ENCODE measurements around the gene AACS. TPM values are rescaled to one million over a fixed set of nuclear protein-coding genes. Genes with fewer than 3 reads are reported as not detected.

Gene AACS
- total RNA-seq, 1 experiment from 2014 or later = 46.8 TPM

DNA sequence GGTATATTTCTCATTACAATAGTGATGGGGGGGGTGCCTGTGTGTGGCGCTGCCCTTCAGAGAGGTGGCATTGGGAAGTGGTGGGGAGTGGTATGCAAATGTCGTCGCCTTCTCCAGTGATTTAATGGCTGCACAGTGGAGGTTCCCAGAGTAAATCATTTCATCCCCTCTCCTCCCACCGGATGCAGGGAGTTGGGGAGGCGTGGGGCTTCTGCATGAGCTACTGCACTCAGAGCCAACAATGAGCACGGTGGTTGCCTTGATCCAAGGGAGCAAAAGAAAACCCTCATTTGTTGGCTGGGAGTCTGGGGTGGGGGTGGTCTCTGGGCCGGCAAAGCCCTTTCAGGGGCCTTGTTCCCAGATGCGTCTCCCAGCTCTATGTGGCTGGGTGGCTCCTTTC, 124.3 kb downstream of the AACS start:
- Histone ChIP-seq H3K4me3 (no peak overlapping the region), H3K4me2 (no peak overlapping the region), H3K79me2 (ENCODE audit: low read depth) (no peaks in the 10 kb centered on the region), H3F3A (ENCODE audit: insufficient read depth, low read depth) (no peaks in the 10 kb centered on the region), H3K27me3 (ENCODE audit: insufficient read depth, low read depth) (peaks cover 69% of the 10 kb centered on the region), H3K36me3 (ENCODE audit: low read depth) (no peaks in the 10 kb centered on the region), H3K27ac (no peak overlapping the region), H4K20me1 (ENCODE audit: insufficient read depth) (no peaks in the 10 kb centered on the region; the same call in 1 of the 2 replicates), H2AFZ (no peak overlapping the region), H3K9me2 (ENCODE audit: insufficient read depth) (no peaks in the 10 kb centered on the region), H3K4me1 (replicated peaks; ENCODE audit: insufficient read depth) (no peaks in the 10 kb centered on the region), H3K9me3 (ENCODE audit: insufficient read depth, low read depth) (no peaks in the 10 kb centered on the region)
- no peak for TF ChIP-seq EZH2 (IDR thresholded peaks at IDR 0.05; ENCODE audit: low read depth)
- TF ChIP-seq, protein P1, sequence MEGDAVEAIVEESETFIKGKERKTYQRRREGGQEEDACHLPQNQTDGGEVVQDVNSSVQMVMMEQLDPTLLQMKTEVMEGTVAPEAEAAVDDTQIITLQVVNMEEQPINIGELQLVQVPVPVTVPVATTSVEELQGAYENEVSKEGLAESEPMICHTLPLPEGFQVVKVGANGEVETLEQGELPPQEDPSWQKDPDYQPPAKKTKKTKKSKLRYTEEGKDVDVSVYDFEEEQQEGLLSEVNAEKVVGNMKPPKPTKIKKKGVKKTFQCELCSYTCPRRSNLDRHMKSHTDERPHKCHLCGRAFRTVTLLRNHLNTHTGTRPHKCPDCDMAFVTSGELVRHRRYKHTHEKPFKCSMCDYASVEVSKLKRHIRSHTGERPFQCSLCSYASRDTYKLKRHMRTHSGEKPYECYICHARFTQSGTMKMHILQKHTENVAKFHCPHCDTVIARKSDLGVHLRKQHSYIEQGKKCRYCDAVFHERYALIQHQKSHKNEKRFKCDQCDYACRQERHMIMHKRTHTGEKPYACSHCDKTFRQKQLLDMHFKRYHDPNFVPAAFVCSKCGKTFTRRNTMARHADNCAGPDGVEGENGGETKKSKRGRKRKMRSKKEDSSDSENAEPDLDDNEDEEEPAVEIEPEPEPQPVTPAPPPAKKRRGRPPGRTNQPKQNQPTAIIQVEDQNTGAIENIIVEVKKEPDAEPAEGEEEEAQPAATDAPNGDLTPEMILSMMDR (conservative IDR thresholded peaks at IDR 0.05) = no peak
- intact Hi-C loops (cut with micrococcal nuclease; ENCODE audit: unreplicated experiment) = loop anchor here (10.0 kb wide), 1 partner anchor 285 kb away; no protein-coding TSS in a partner anchor
- POLR2A ChIA-PET (ENCODE audit: unreplicated experiment) = no interaction called here
- DNase-seq = no peak
- BruUV-seq (replicated peaks) = no TSS peak
- CTCF ChIA-PET = interaction anchor here (0.8 kb wide), 1 partner anchor 1485 kb away, joined by 5 read pairs; no protein-coding TSS in a partner anchor

DNA sequence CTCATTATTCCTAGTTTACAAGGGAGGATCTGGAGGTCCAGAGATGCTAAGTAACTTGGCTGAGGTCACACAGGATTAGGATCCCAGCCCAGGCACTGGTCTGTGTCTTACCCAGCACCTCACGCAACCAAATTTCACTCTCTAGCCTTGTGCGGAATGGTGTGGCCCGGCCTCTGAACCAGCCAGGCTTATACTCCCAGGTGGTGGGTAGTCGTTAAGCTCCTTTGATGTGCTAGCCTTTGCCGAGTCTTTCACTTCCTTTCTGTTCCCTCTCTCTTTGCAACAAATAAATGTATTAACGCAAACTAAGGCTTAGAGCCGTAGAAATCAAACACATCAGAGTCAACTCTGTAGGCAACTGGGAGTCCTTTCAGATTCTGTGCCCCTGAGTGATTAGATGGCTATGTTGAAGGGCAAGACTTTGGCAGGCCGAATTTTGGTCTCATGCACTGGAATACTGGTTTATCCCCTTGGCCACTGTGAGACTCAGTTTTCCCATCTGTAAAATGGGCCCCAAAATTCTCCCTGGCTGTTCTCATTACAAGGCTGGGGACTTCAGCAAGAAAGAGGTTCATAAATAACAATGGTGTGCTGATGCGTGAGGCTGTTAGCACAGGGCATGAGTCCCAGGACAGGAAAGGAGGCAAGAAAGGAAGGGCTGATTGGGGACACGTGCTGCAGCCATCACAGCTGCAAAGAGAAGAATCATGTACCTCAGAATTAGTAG, 126.3 kb downstream of the AACS start:
- no peak for DNase-seq
- H3K27ac ChIP-seq = no peak overlapping the region
- no peaks in the 10 kb centered on the region for H3K9me3 ChIP-seq (ENCODE audit: insufficient read depth, low read depth)
- H3K36me3 ChIP-seq (ENCODE audit: low read depth) = no peaks in the 10 kb centered on the region
- H3K4me2 ChIP-seq = no peak overlapping the region
- TF ChIP-seq, protein P1 (conservative IDR thresholded peaks at IDR 0.05) = no peak
- BruUV-seq (replicated peaks) = no TSS peak
- ChIA-PET CTCF (no interaction called here), POLR2A (ENCODE audit: unreplicated experiment) (no interaction called here)
- H3K4me3 ChIP-seq = no peak overlapping the region
- no peaks in the 10 kb centered on the region for H3K9me2 ChIP-seq (ENCODE audit: insufficient read depth)
- intact Hi-C loops (cut with micrococcal nuclease; ENCODE audit: unreplicated experiment) = no loop called here
- H3K79me2 ChIP-seq (ENCODE audit: low read depth) = no peaks in the 10 kb centered on the region
- H3F3A ChIP-seq (ENCODE audit: insufficient read depth, low read depth) = no peaks in the 10 kb centered on the region
- H2AFZ ChIP-seq = no peak overlapping the region
- no peaks in the 10 kb centered on the region for H3K4me1 ChIP-seq (replicated peaks; ENCODE audit: insufficient read depth)
- H4K20me1 ChIP-seq (ENCODE audit: insufficient read depth) = no peaks in the 10 kb centered on the region; the same call in 1 of the 2 replicates
- peaks cover 82% of the 10 kb centered on the region for H3K27me3 ChIP-seq (ENCODE audit: insufficient read depth, low read depth)

DNA sequence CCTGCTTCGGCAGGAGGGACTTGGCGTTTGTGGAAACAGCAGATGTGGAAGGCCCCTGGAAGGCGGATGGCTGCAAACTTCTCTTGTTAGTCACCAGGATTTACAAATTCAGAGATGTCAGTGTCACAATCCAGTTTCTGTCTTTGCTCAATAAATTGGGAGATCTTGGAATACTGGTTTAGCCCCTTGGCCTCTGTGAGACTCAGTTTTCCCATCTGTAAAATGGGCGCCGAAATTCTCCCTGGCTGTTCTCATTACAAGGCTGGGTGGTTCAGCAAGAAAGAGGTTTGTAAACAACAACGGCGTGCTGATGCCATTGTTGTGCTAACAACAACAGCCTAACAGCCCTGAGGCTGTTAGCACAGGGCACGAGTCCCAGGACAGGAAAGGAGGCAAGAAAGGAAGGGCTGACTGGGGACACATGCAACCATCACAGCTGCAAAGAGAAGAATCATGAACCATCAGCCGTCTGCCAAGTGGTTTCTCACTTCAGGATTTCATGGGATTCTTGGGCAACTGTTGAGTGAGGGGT, 127.5 kb downstream of the AACS start:
- Histone ChIP-seq H3K4me3 (no peak overlapping the region), H3K4me2 (no peak overlapping the region), H3K79me2 (ENCODE audit: low read depth) (no peaks in the 10 kb centered on the region), H2AFZ (no peak overlapping the region), H3K9me3 (ENCODE audit: insufficient read depth, low read depth) (no peaks in the 10 kb centered on the region), H3K9me2 (ENCODE audit: insufficient read depth) (no peaks in the 10 kb centered on the region), H3K4me1 (replicated peaks; ENCODE audit: insufficient read depth) (no peaks in the 10 kb centered on the region), H3F3A (ENCODE audit: insufficient read depth, low read depth) (no peaks in the 10 kb centered on the region), H3K27me3 (ENCODE audit: insufficient read depth, low read depth) (peaks cover 83% of the 10 kb centered on the region), H4K20me1 (ENCODE audit: insufficient read depth) (no peaks in the 10 kb centered on the region; the same call in 1 of the 2 replicates), H3K27ac (no peak overlapping the region), H3K36me3 (ENCODE audit: low read depth) (no peaks in the 10 kb centered on the region)
- no peak for DNase-seq
- TF ChIP-seq, protein P1 (conservative IDR thresholded peaks at IDR 0.05) = no peak
- no peak for TF ChIP-seq EZH2 (IDR thresholded peaks at IDR 0.05; ENCODE audit: low read depth)
- POLR2A ChIA-PET (ENCODE audit: unreplicated experiment) = no interaction called here
- intact Hi-C loops (cut with micrococcal nuclease; ENCODE audit: unreplicated experiment) = no loop called here
- CTCF ChIA-PET = no interaction called here
- BruUV-seq (replicated peaks) = no TSS peak

Other genes starting within 250 kb of the AACS start
- gene SCARB1, start 201.6 kb upstream of the AACS start, total RNA-seq (2021) = 43.0 and 49.6 TPM in 2 replicates
- gene UBC, start 150.8 kb upstream of the AACS start, total RNA-seq (2021) = 748 and 783 TPM in 2 replicates
- gene DHX37, start 76.3 kb upstream of the AACS start, total RNA-seq (2021) = 19.5 and 20.2 TPM in 2 replicates
- gene BRI3BP, start 71.8 kb upstream of the AACS start, total RNA-seq (2021) = 11.6 and 19.4 TPM in 2 replicates
- gene TMEM132B, start 121.0 kb downstream of the AACS start, total RNA-seq (2021) = not detected in 2 replicates